HEK293 (cell line): Measurements from ENCODE around the gene RECK.

Experiments
- CTCF ChIA-PET: fragments of 350-600 bp; formaldehyde crosslinking; extraction: SDS; loops from one replicate; lab custom pipeline; 2021; ENCODE audit warnings: antibody characterized with exemption; lab: Yijun Ruan, JAX
- POLR2A ChIA-PET: fragments of 300-600 bp; formaldehyde crosslinking; extraction: SDS; loops from one replicate; lab custom pipeline; 2020; ENCODE audit warnings: antibody characterized with exemption, inconsistent platforms; lab: Yijun Ruan, JAX
- H3K27ac ChIP-seq: fragments of 200-500 bp; sonication (Bioruptor generic); 2 replicates; pipeline ENCODE4 v1.5.1; 2014; ENCODE audit warnings: low read depth, low read length, control low read depth, inconsistent platforms; ENCODE audit errors: extremely low read depth
- H3K36me3 ChIP-seq, 2 experiments: fragments of 200-500 bp in 1 of 2; sonication (Bioruptor generic) in 1 of 2; 1 replicate in 1 of 2; 2 replicates in 1 of 2; pipeline ENCODE4 v1.5.1; 2014 to 2017; ENCODE audit warnings: inconsistent platforms in 2 of 2, low read length in 2 of 2; ENCODE audit not compliant: control insufficient read depth in 2 of 2, insufficient read depth in 1 of 2
- H3K4me1 ChIP-seq: fragments of 200-500 bp; sonication (Bioruptor generic); 2 replicates; pipeline ENCODE4 v1.5.1; 2014; ENCODE audit warnings: mild to moderate bottlenecking, low read length, inconsistent platforms; ENCODE audit not compliant: control insufficient read depth, insufficient read depth
- H3K4me3 ChIP-seq: 2 replicates; pipeline ENCODE4 v1.5.1; 2011; ENCODE audit warnings: low read depth, mild to moderate bottlenecking, control low read depth, low read length, moderate library complexity
- H3K9me3 ChIP-seq: fragments of 200-500 bp; sonication (Bioruptor generic); 2 replicates; pipeline ENCODE4 v1.5.1; 2014; ENCODE audit warnings: low read depth, low read length, inconsistent platforms; ENCODE audit not compliant: control insufficient read depth, insufficient read depth
- GFI1B ChIP-seq: fragments of 450-650 bp; formaldehyde crosslinking; IDR thresholded peaks from 2 replicates; pipeline ENCODE4 v1.5.1; 2016; ENCODE audit warnings: missing biosample characterization, missing genetic modification characterization
- GLI2 ChIP-seq: fragments of 450-650 bp; formaldehyde crosslinking; IDR thresholded peaks from 2 replicates; pipeline ENCODE4; 2017; ENCODE audit warnings: missing biosample characterization, missing genetic modification characterization, low read depth, borderline replicate concordance
- GLIS1 ChIP-seq: fragments of 450-650 bp; formaldehyde crosslinking; IDR thresholded peaks from 2 replicates; pipeline ENCODE4 v1.5.1; 2016; ENCODE audit warnings: missing biosample characterization, missing genetic modification characterization
- KLF16 ChIP-seq: fragments of 450-650 bp; formaldehyde crosslinking; IDR thresholded peaks from 2 replicates; pipeline ENCODE4 v1.5.1; 2017; ENCODE audit warnings: missing biosample characterization, missing genetic modification characterization
- OSR2 ChIP-seq: fragments of 450-650 bp; formaldehyde crosslinking; IDR thresholded peaks from 2 replicates; pipeline ENCODE4 v1.5.1; 2016; ENCODE audit warnings: missing biosample characterization, missing genetic modification characterization
- PATZ1 ChIP-seq: fragments of 450-650 bp; formaldehyde crosslinking; IDR thresholded peaks from 2 replicates; pipeline ENCODE4 v1.5.1; 2016; ENCODE audit warnings: missing biosample characterization, missing genetic modification characterization
- PRDM6 ChIP-seq: fragments of 450-650 bp; formaldehyde crosslinking; IDR thresholded peaks from 2 replicates; pipeline ENCODE4 v1.5.1; 2017; ENCODE audit warnings: missing biosample characterization, missing genetic modification characterization
- TSHZ1 ChIP-seq: fragments of 450-650 bp; formaldehyde crosslinking; IDR thresholded peaks from 2 replicates; pipeline ENCODE4 v1.5.1; 2016; ENCODE audit warnings: missing biosample characterization, missing genetic modification characterization, borderline replicate concordance
- YY2 ChIP-seq: fragments of 450-650 bp; formaldehyde crosslinking; IDR thresholded peaks from 2 replicates; pipeline ENCODE4 v1.5.1; 2016; ENCODE audit warnings: missing biosample characterization, missing genetic modification characterization
- ZBTB6 ChIP-seq: fragments of 450-650 bp; formaldehyde crosslinking; IDR thresholded peaks from 2 replicates; pipeline ENCODE4 v1.5.1; 2017; ENCODE audit warnings: missing biosample characterization, missing genetic modification characterization
- ZNF10 ChIP-seq: fragments of 450-650 bp; formaldehyde crosslinking; IDR thresholded peaks from 2 replicates; pipeline ENCODE4 v1.5.1; 2017; ENCODE audit warnings: missing biosample characterization, missing genetic modification characterization
- ZNF112 ChIP-seq: fragments of 450-650 bp; formaldehyde crosslinking; IDR thresholded peaks from 2 replicates; pipeline ENCODE4 v1.5.0; 2017; ENCODE audit warnings: missing biosample characterization, missing genetic modification characterization
- ZNF16 ChIP-seq: fragments of 450-650 bp; formaldehyde crosslinking; IDR thresholded peaks from 2 replicates; pipeline ENCODE4 v1.5.1; 2016; ENCODE audit warnings: low read depth, missing biosample characterization, missing genetic modification characterization
- ZNF18 ChIP-seq: fragments of 450-650 bp; formaldehyde crosslinking; IDR thresholded peaks from 2 replicates; pipeline ENCODE4 v1.5.1; 2016; ENCODE audit warnings: missing biosample characterization, missing genetic modification characterization
- ZNF248 ChIP-seq: fragments of 450-650 bp; formaldehyde crosslinking; IDR thresholded peaks from 2 replicates; pipeline ENCODE4 v1.5.1; 2017; ENCODE audit warnings: missing biosample characterization, missing genetic modification characterization
- ZNF341 ChIP-seq: fragments of 450-650 bp; formaldehyde crosslinking; IDR thresholded peaks from 2 replicates; pipeline ENCODE4; 2016; ENCODE audit warnings: low read depth, missing biosample characterization, missing genetic modification characterization
- ZNF549 ChIP-seq: fragments of 450-650 bp; IDR thresholded peaks from 2 replicates; pipeline ENCODE4 v1.5.1; 2018; ENCODE audit warnings: missing biosample characterization, missing genetic modification characterization, mild to moderate bottlenecking, inconsistent platforms, moderate library complexity
- ZNF585B ChIP-seq: fragments of 450-650 bp; formaldehyde crosslinking; IDR thresholded peaks from 2 replicates; pipeline ENCODE4 v1.5.1; 2016; ENCODE audit warnings: missing biosample characterization, missing genetic modification characterization
- ZNF600 ChIP-seq: fragments of 450-650 bp; formaldehyde crosslinking; IDR thresholded peaks from 2 replicates; pipeline ENCODE4 v1.5.1; 2016; ENCODE audit warnings: missing biosample characterization, missing genetic modification characterization
- ZNF704 ChIP-seq: fragments of 450-650 bp; formaldehyde crosslinking; IDR thresholded peaks from 2 replicates; pipeline ENCODE4 v1.5.1; 2016; ENCODE audit warnings: missing biosample characterization, missing genetic modification characterization
- ZNF776 ChIP-seq: fragments of 450-650 bp; formaldehyde crosslinking; IDR thresholded peaks from 2 replicates; pipeline ENCODE4 v1.5.0; 2017; ENCODE audit warnings: missing biosample characterization, missing genetic modification characterization, borderline replicate concordance
- ZNF792 ChIP-seq: fragments of 450-650 bp; formaldehyde crosslinking; IDR thresholded peaks from 2 replicates; pipeline ENCODE4 v1.5.1; 2016; ENCODE audit warnings: missing biosample characterization, missing genetic modification characterization

The RECK gene

GRCh38 chr9:36149197-36149596 is 112.5 kb downstream of the RECK start:
- Histone ChIP-seq H3K4me1 (peaks cover 3% of the 10 kb centered on the region; the same call in 1 of the 2 replicates), H3K36me3 (no peaks in the 10 kb centered on the region), H3K9me3 (no peaks in the 10 kb centered on the region), H3K27ac (no peak overlapping the region), H3K4me3 (no peak overlapping the region)
- ChIA-PET CTCF (interaction anchor here (0.6 to 1.1 kb wide), 5 partner anchors 12 to 141 kb away, joined by 3 read pairs; partner anchors contain the start of genes CCIN and GLIPR2), POLR2A (interaction anchor here (1.1 to 4.2 kb wide), 7 partner anchors 9 to 47 kb away, joined by 3 to 23 read pairs (median 5); partner anchors contain the start of genes CLTA and GLIPR2)
- no peak for TF ChIP-seq GLI2
- TF ChIP-seq GLIS1 (tag by site-specific recombination) = peak; percentile 70

- peaks cover 3% of the 10 kb centered on the region; the same call in 1 of the 2 replicates for H3K4me1 ChIP-seq
- CTCF ChIA-PET = no interaction called here
Measured at GRCh38 chr9:36150574-36151315, 114.0 kb downstream of the RECK start.

More at GRCh38 chr9:36150574-36151315, 114.0 kb downstream of the RECK start:
- no peaks in the 10 kb centered on the region for H3K36me3 ChIP-seq
- no peak overlapping the region for H3K4me3 ChIP-seq
- H3K9me3 ChIP-seq = no peaks in the 10 kb centered on the region
- POLR2A ChIA-PET = interaction anchor here (0.8 kb wide), 1 partner anchor 40 kb away, joined by 3 read pairs; the partner anchor contains the start of gene CLTA
- H3K27ac ChIP-seq = no peak overlapping the region
- TF ChIP-seq ZNF549 (tag by site-specific recombination) (no peak), KLF16 (tag by site-specific recombination) (no peak), ZNF16 (tag by site-specific recombination) (no peak), ZNF248 (tag by site-specific recombination) (no peak), ZNF10 (no peak), ZNF585B (tag by site-specific recombination) (no peak), TSHZ1 (no peak), ZNF112 (tag by site-specific recombination) (no peak), PRDM6 (tag by site-specific recombination) (no peak), ZBTB6 (tag by site-specific recombination) (no peak), YY2 (tag by site-specific recombination) (no peak), ZNF341 (tag by site-specific recombination) (no peak), ZNF600 (tag by site-specific recombination) (no peak), OSR2 (no peak), PATZ1 (no peak), GFI1B (tag by site-specific recombination) (no peak), ZNF792 (no peak), ZNF776 (tag by site-specific recombination) (no peak), ZNF704 (tag by site-specific recombination) (no peak), ZNF18 (tag by site-specific recombination) (no peak)
- TF ChIP-seq, all 188 proteins: peak for 0
